GM19452 (cell line): ENCODE results near the gene CAMKK1.

Experiments
- ATAC-seq: cut with Tn5 transposase; IDR thresholded peaks from one replicate; pipeline ENCODE4 v1.9.1; 2021; ENCODE audit not compliant: unreplicated experiment

Gene CAMKK1

DNA sequence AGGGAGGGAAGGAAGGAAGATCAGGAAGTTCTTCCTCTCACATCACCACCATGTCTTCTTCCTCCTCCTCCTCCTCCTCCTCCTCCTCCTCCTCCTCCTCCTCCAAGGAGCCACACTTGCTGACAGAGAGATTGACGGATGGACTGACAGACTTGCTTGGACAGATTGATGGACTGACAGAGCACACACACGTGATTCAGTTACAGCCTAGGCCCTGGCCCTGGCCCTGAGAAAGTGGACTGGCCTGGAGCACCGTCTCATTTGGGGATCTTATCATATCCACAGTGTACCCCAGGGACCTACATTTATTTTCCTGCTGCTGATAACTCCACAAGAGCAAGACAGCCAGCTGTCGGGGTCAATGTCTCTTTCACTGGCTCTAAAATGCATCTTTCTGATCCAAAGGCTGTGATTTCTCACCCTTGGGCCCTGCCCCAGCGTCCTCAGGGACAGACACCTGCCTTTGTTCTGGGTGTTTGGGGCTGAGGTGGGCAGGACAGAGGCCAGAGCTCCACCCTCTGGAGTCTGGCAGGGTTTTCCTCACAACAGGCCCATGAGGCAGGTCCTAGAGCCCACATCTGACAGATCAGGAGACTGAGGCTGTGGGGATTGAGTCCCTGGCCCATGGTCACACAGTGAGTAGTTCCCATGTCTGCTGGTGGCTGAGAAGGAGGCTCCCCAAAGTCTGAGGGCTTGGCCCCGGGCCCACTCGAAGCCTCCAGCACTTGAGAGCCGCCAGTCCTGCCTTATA is 25.7 kb upstream of the CAMKK1 start:
- no peak for ATAC-seq

DNA sequence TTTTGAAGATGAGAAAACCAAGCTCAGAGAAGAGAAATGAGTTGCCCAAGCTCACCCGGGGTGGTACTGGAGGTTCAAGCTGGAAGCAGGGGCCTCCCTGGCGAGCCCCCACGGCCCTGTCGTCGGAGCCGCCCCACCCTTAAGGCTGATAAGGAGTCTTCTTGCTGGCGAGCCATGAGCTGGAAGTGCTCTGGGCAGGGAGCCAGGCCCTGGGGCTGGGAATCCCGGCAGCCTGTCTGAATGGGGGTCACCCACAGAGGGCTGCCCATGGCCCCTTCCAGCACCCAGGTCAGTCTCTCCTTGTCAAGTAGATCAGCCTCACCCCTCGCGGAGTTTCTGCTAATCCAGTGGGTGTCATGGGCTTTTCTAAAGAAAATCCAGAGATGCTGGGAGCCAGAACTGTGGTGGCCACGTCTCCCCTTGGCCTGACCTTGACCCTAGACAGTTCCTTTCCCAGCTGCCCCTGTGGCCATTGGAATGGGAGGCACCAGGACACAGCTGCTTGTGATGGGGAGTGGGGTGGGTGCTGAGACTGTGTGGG is 24.6 kb upstream of the CAMKK1 start:
- ATAC-seq = no peak

GRCh38 chr17:3916825-3917224 is 24.0 kb upstream of the CAMKK1 start:
- ATAC-seq = no peak

GRCh38 chr17:3915995-3916696 is 23.3 kb upstream of the CAMKK1 start, which contains the start of gene P2RX1:
Gene P2RX1 (minus strand): TSS chr17:3916465. CDS start chr17:3916225, 240 bp downstream.
- ATAC-seq = no peak

- ATAC-seq = no peak
These were observed 22.7 kb upstream of the CAMKK1 start for GRCh38 chr17:3915581-3915994.

DNA sequence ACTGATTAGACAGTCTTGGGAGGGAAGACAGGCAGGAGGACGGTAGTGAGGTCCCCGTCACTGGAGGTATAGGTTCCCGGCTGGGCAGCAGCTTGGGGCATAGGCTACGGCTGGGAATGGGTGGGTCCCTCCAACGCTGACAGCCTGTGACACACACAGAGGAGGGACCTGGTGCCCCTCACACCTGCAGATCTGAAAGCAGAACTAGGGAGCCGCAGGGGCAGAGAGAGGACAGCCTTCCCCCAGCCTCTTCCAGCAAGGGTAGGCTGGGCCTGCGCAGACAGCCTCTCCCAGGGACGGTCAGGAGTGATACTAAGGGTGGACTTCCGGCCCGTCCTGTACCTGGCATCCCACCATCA is 21.4 kb upstream of the CAMKK1 start:
- ATAC-seq = peak; percentile 48

DNA sequence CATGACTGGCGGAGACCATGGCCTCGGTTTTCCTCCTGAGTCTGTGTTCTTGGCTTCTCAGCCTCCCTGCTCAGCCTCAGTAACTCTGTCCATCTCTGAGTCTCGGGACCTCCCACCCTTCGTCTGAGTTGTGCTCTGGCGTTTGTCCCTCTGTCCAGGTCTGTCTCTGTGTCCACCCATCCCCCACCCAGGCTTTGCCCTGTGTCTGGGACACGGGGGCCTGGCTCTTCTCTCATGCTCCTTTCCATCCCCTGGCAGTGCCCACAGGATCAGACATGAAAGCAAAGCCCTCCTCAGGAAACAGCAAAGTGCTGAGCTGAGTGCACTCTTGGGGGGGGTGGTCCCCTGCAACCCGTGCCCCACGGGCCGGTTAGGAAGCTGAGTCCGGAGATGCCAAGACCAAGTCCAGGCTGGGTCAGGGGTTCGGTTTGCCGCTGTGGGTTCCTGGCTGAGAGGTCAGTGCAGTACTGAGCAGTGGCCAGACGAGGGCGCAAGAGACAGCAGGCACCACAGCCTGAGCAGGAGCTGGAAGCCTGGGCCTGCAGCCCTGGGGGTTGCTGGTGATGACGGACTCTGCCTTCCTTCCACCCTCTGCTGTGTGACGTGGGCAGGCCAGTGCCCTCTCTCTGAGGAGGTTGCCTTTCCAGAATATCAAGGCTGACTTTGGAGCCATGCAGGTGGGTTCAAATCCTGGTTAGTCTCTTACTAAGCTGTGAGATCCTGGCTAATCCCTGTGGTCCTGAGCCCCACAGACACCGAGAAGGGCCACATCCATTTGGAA is 20.9 kb upstream of the CAMKK1 start:
- ATAC-seq = peak; percentile 39

- ATAC-seq = no peak
These were observed 20.0 kb upstream of the CAMKK1 start for GRCh38 chr17:3912827-3913226.

DNA sequence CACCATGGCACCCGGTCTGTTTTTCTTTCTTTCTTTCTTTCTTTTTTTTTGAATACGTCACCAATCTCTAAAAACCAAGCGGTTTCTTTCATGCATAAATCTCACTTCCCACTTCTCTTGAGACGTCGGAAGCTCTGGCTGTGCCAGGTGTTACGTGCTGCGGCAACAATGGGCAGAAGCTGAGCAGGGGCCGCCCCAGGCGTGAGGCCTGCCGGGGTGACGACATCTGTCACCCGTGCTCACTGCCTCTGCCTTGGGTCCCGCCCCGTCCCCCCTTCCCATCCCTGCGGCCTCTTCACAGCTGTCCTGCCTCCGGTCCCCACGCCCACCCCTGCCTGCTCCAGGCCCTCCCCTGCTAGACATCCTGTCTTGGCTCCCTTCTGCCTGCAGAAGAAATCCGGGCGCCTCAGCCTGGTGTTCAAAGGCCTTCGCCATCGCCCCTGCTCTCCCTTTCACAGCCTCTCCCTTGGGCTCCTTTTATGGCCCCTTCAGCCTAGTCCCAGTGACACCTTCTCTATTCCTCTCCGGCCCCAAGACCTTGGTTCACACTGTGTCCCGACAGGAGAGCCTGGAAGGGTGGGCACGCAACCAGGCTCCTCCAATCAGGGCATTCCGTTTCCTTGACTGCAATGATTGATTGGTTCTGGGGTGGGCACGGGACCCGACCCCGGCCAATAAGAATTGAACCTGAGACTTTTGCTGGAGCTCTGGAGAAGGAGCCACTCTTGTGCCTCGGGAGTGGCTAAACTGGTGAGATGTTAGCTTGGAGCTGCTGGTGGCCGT is 18.6 kb upstream of the CAMKK1 start:
- ATAC-seq = peak; percentile 66

DNA sequence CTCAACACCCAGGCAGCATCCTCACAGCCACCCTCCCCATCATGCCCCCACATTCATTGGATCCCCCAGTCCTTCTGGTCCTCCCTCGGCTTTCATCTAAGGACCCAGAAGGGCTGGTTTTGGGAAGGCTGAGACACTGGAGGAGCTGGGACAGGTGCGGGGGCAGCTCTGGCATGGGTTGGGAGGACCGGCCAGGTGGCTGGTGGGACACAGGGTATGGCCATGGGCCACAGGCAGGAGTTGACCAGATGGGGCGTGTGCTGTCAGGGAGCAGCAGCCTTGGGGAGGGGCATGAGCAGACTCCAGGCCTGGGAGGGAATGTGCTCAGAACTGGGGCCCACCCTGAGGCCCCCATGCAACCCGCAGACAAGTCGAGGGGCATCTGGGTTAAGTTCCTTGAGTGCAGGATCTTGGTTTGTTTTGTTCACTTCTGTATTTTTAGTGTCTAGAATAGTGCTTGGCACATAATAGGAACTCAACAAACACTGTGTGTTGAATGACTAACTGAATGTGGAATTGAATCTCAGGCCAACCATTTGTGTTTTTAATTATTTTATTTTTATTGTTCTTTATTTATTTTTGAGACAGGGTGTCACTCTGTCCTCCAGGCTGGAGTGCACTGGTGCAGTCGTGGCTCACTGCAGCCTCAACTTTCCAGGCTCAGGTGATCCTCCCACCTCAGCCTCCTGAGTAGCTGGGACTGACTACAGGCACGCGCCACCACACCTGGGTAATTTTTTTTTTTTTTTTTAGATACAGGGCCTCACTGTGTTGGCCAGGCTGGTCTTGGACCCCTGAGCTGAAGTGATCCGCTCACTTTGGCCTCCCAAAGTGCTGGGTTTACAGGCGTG is 17.8 kb upstream of the CAMKK1 start:
- ATAC-seq = no peak

- ATAC-seq = no peak
These were observed 16.4 kb upstream of the CAMKK1 start for GRCh38 chr17:3909257-3909656.

DNA sequence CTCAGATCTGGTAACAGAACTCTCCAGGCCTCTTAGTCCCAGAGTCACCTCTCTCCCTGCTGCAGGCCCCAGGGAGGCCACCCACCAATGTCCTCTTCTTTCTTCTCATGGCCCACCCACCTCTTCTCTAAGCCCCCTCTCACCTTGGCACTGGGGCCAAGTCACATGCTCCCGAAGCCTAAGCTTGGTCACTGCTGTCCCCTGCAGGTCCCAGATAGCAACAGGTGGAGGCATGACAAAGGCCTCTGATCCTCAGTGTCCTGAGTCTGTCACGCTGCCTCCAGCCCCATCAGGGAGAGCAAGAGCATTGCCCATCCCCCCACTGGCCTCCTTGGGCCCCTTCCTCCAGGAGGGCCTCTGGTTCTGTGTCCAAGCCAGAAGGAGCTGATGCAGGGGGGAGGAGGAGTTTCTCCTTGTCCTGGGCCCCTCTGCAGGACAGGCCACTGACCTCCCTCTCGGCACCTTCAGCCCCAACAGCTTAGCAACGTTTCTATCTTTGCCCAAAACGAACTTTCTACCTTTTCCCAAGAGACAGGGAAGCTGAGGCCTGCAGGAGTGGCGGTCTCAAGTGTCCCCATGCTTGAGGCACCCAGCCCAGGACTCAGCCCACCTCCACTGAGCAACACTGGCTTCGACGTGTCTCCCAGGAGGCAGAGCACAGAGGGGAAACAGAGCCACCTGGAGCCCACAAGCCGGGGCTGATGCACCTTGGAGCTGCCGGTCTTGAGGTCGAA is 14.8 kb upstream of the CAMKK1 start:
- no peak for ATAC-seq

DNA sequence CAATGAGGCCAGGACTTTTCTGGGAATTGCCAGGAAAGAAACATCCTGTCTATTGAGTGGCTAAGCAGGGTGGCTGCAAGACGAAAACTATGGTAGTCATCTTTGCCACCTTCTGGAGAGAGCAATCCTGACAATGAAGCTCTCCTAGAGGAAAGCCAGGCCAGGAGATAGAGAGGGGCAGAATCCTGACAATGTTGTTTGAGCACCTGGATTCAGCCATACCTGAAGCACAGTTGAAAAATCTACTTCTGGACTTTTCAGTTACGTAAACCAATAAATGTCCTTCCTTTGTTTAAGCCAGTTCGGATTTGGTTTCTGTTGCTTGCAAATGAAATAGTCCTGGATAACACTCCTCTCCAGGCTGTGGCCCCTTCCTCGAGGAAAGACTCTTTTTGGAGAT is 14.0 kb upstream of the CAMKK1 start:
- ATAC-seq = no peak

- no peak for ATAC-seq
These were observed 12.2 kb upstream of the CAMKK1 start for GRCh38 chr17:3905017-3905520.

- ATAC-seq = no peak
These were observed 11.6 kb upstream of the CAMKK1 start for GRCh38 chr17:3904501-3904900.

DNA sequence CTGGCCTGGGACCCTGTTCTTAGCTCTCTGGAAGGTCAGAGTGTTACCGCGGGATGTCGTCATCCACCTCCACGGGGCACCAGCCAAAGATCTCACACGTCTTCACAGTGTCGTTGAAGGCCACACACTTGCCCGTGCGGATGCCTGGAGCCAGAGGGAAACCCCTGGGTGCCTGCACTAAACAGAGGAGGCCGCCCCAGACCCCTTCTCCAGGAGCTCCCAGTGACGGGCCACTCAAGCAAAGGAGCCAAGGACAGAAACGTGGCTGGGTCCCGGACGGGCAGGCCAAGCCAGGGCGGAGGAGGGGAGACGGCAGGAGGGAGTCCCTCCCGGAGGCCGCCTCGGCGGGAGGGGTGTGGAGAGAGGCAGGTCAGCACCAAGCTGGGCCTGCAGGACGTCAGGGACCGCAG is 11.0 kb upstream of the CAMKK1 start:
- ATAC-seq = no peak

- ATAC-seq = no peak
These were observed 10.4 kb upstream of the CAMKK1 start for GRCh38 chr17:3903051-3903825.

DNA sequence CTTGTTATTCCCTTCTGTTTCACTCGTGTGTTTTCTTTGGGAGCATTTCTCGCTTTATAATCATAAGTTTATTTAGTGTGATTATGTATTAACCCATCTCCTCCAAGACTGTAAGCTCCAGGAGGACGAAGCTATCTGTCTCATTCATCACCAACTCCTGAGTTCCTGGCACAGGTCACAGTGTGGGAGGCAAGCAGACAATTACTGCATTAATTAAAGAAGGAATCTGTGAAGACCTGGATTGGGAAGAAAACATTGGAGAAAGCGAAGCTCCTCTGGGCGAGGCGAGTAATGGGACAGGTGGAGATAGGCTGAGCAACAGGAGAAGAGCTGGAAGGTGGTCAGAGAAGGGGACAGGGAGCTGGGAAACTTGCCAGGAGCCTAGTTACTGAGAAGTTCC is 7.8 kb upstream of the CAMKK1 start:
- no peak for ATAC-seq
